Nephron progenitor cell (in vitro differentiated cells): Measurements from ENCODE around the gene RFX8.

Source experiments
- DNase-seq: peaks from one replicate; pipeline ENCODE4 v3.0.0; 2021
- H3K27ac Mint-ChIP-seq: 2 replicates; pipeline ENCODE4 v1.8.0; 2021; ENCODE audit warnings: mild to moderate bottlenecking, moderate library complexity, mixed read lengths
- H3K27me3 Mint-ChIP-seq: 2 replicates; pipeline ENCODE4 v1.8.0; 2021; ENCODE audit warnings: mild to moderate bottlenecking, low read depth, mixed read lengths; ENCODE audit not compliant: poor library complexity
- H3K36me3 Mint-ChIP-seq: 2 replicates; pipeline ENCODE4 v1.8.0; 2021; ENCODE audit warnings: low read depth, mixed read lengths
- H3K4me1 Mint-ChIP-seq: 2 replicates; pipeline ENCODE4 v1.8.0; 2021; ENCODE audit warnings: mixed read lengths
- H3K4me3 Mint-ChIP-seq: 2 replicates; pipeline ENCODE4 v1.8.0; 2021; ENCODE audit warnings: mild to moderate bottlenecking, moderate library complexity, mixed read lengths
- H3K9me3 Mint-ChIP-seq: 2 replicates; pipeline ENCODE4 v1.8.0; 2021; ENCODE audit warnings: mild to moderate bottlenecking, moderate library complexity, mixed read lengths
- TF ChIP-seq, protein P1 (sequence below): fragments of 200-600 bp; sonication (generic); IDR thresholded peaks from 2 replicates; pipeline ENCODE4 v1.5.0; 2021; ENCODE audit warnings: antibody characterized with exemption

The RFX8 gene

GRCh38 chr2:101474731-101475384 lies at the start of gene RFX8:
TSS of gene RFX8 (minus strand) at chr2:101475112. CDS start at chr2:101466848, 8,264 bp downstream.
- H3K27me3 Mint-ChIP-seq = peaks cover 44% of the 10 kb centered on the region
- no peaks in the 10 kb centered on the region for H3K9me3 Mint-ChIP-seq
- no peaks in the 10 kb centered on the region for H3K4me1 Mint-ChIP-seq
- DNase-seq = no peak
- H3K27ac Mint-ChIP-seq = no peak within 1 kb of the TSS
- peak within 1 kb of the TSS; percentile 73 for H3K4me3 Mint-ChIP-seq
- no peaks in the 10 kb centered on the region for H3K36me3 Mint-ChIP-seq
- TF ChIP-seq, protein P1, sequence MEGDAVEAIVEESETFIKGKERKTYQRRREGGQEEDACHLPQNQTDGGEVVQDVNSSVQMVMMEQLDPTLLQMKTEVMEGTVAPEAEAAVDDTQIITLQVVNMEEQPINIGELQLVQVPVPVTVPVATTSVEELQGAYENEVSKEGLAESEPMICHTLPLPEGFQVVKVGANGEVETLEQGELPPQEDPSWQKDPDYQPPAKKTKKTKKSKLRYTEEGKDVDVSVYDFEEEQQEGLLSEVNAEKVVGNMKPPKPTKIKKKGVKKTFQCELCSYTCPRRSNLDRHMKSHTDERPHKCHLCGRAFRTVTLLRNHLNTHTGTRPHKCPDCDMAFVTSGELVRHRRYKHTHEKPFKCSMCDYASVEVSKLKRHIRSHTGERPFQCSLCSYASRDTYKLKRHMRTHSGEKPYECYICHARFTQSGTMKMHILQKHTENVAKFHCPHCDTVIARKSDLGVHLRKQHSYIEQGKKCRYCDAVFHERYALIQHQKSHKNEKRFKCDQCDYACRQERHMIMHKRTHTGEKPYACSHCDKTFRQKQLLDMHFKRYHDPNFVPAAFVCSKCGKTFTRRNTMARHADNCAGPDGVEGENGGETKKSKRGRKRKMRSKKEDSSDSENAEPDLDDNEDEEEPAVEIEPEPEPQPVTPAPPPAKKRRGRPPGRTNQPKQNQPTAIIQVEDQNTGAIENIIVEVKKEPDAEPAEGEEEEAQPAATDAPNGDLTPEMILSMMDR = no peak

DNA sequence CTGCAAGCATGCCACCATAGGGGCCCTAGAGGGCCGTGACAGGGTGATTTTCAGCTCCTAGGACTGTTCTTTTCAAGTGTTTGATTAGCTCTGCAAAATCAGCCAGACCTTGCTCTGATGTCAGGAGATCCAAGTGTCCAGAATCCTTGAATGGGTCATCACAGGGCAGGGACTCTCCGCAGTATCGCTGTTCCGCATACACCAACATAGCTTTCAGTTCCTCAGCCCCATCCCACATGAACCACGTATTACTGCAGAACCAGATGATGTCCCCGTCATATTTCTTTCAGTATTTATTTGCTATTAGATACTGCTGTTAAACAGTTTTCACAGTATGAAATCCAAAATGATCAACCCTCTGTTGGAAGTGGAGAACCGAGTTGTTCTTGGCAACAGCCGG lies 46.6 kb upstream of the RFX8 start:
- DNase-seq = no peak
- peaks cover 21% of the 10 kb centered on the region for H3K4me1 Mint-ChIP-seq
- peaks cover 5% of the 10 kb centered on the region for H3K9me3 Mint-ChIP-seq
- no peak overlapping the region for H3K4me3 Mint-ChIP-seq
- TF ChIP-seq, protein P1 = no peak
- H3K27ac Mint-ChIP-seq = no peak overlapping the region
- H3K27me3 Mint-ChIP-seq = no peaks in the 10 kb centered on the region
- H3K36me3 Mint-ChIP-seq = no peaks in the 10 kb centered on the region

- no peaks in the 10 kb centered on the region for H3K36me3 Mint-ChIP-seq
- TF ChIP-seq, protein P1 = no peak
- H3K4me1 Mint-ChIP-seq = peaks cover 28% of the 10 kb centered on the region
- H3K27me3 Mint-ChIP-seq = no peaks in the 10 kb centered on the region
- DNase-seq = no peak
- H3K4me3 Mint-ChIP-seq = no peak overlapping the region
- no peak overlapping the region for H3K27ac Mint-ChIP-seq
- H3K9me3 Mint-ChIP-seq = peaks cover 5% of the 10 kb centered on the region
These were observed 45.3 kb upstream of the RFX8 start for GRCh38 chr2:101520246-101520645.

DNA sequence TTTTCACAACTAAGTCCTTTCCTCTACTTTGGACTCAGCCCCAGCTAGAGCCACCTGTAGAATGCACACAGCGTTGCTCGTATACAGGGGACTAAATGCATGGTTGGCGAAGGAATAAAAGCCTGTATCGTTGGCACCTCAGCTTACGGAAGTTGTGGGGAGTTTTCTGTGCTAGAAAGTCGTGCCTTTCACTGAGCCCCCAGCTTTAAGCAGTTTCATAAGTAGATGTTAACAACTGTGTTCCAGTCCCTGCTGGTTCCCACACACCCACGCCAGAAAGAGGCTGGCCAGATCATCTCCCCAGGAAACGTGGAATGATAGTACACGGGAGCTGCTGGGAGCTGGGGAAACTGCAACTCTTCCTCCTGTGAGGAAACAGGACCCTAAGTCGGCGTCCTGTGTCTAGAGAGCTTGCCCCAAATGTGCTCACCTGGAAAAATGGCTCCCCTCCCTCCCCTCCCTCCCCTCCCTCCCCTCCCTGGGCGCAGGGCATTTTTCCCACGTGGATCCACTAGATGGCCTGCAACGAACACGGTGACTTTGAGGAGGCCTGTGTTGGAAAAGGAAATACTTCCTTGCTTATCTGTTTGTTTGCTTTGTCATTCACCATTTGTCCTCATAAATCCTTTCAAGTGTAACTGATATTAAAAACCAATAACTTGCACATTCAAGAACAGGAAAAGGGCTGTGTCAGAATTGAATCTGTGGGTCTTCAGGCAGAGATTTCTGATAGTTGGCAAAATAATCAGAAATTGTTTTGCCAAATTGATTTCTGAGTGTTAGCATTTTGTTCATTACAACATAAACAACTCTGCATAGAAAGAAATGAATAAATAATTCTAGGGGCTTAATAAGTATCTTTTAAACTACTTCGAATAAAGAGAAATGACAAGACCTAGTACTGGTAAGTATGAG lies 43.9 kb upstream of the RFX8 start:
- H3K27me3 Mint-ChIP-seq = no peaks in the 10 kb centered on the region
- peak; percentile 24 for DNase-seq
- TF ChIP-seq, protein P1 = no peak
- H3K27ac Mint-ChIP-seq = no peak overlapping the region
- H3K9me3 Mint-ChIP-seq = peaks cover 5% of the 10 kb centered on the region
- H3K4me1 Mint-ChIP-seq = peaks cover 29% of the 10 kb centered on the region
- no peaks in the 10 kb centered on the region for H3K36me3 Mint-ChIP-seq
- H3K4me3 Mint-ChIP-seq = no peak overlapping the region

DNA sequence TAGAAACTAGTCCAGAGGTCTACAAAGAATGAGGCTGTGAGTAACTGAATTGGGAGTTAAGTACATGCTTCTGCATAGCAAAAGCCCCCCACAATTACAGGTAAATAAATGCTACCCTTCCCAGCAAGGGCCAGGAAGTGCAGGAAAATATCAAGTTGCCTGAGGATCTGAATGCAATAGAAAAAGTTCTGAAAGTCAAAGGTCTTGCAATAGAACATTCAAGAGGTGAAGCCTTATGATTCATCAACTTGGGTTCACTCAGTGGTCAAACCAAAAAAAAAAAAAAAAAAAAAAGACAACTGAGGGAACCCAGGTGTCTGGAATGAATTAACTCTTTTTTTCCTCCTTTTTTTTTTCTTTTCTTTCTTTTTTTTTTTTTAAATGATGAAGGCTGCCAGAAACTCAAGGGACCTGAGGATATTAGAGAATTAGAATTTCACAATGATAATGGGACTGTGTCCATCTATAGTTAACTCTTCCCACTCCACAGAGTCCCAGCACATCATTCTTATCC lies 42.9 kb upstream of the RFX8 start:
- Mint-ChIP-seq H3K4me1 (peaks cover 29% of the 10 kb centered on the region), H3K4me3 (no peak overlapping the region)
- no peak for DNase-seq

More for the DNA sequence above, 42.9 kb upstream of the RFX8 start:
- Mint-ChIP-seq H3K9me3 (peaks cover 10% of the 10 kb centered on the region), H3K27ac (peak overlapping the region; percentile 58), H3K36me3 (no peaks in the 10 kb centered on the region), H3K27me3 (no peaks in the 10 kb centered on the region)
- TF ChIP-seq, protein P1 = no peak
